Measurements from ENCODE around the gene EFEMP2.

DNA sequence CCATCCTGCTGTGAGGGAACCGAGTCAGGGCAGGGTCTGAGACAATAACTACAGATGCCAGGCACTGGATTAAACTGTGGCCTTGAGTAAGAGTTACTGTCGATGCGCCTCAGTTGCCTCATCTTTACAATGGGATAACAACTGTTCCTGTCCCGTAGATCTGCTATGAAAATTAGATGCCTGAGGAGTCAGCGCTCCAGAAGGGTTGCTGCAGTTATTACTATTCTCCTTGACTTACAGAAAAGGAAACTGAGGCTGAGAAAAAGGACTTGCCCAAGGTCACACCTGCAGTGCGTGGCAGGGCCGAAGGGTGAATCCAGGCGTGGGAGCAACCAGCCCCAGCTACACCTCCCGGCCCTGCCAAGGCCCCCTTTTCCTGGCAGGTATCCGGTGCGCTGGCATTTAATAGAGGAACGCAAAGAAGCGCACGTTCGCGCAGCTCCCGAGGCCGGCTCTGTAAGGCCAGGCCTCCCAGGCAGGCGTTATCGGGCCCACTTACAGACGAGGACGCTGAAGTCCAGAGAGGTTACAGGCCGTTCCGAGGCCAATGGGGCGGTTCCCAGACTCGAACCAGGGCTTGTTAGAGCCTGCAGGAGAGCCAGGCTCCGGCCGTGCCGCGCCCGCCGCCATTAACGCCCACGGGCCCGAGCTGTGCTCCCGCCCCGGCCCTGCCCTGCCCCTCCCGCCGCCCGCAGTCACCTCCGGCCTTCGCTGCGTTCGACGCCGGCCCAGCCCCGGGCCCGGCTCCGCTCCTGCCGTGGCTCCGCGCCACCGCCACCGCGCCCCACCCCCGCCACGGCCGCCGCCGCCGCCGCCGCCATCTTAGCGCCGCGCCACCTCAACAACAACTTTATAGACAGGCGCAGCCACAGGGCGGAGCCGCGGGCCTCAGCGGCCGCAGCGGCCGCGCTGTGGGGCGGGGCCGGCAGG, 45.9 kb upstream of the EFEMP2 start, which contains the start of gene C11orf68:
- no peak for TF ChIP-seq CTCF (IDR thresholded peaks at IDR 0.05)
- TF ChIP-seq ZFX (IDR thresholded peaks at IDR 0.05; ENCODE audit: borderline replicate concordance), result no peak

All from 22Rv1 (cell line).